KMS-11 (cell line): ENCODE results near the gene TOLLIP.

ENCODE experiments used
- H2AFZ ChIP-seq: fragments of 200-600 bp; sonication (generic); 2 replicates; pipeline ENCODE4 v1.6.1; 2016; ENCODE audit warnings: antibody characterized with exemption, mixed run types, low read depth
- H3K27ac ChIP-seq: fragments of 200-600 bp; sonication (generic); 2 replicates; pipeline ENCODE4 v1.6.1; 2016; ENCODE audit warnings: mild to moderate bottlenecking, mixed run types
- H3K27me3 ChIP-seq: fragments of 200-600 bp; sonication (generic); 2 replicates; pipeline ENCODE4 v1.6.1; 2017; ENCODE audit warnings: mild to moderate bottlenecking, low read depth, mixed run types, moderate library complexity; ENCODE audit not compliant: insufficient read depth
- H3K36me3 ChIP-seq: fragments of 200-600 bp; sonication (generic); 2 replicates; pipeline ENCODE4 v1.6.1; 2017; ENCODE audit warnings: mild to moderate bottlenecking, mixed run types; ENCODE audit not compliant: insufficient read depth
- H3K4me1 ChIP-seq: fragments of 200-600 bp; sonication (generic); 2 replicates; pipeline ENCODE4 v1.6.1; 2016; ENCODE audit warnings: mild to moderate bottlenecking, low read depth, mixed run types; ENCODE audit not compliant: poor library complexity, severe bottlenecking
- H3K4me2 ChIP-seq: fragments of 200-600 bp; sonication (generic); 2 replicates; pipeline ENCODE4 v1.7.0; 2016; ENCODE audit warnings: mild to moderate bottlenecking, mixed run types
- H3K4me3 ChIP-seq: fragments of 200-600 bp; sonication (generic); IDR thresholded peaks from 2 replicates; pipeline ENCODE4 v1.6.1; 2017; ENCODE audit warnings: low read depth, low read length, mixed read lengths; ENCODE audit not compliant: insufficient read depth
- H3K79me2 ChIP-seq: fragments of 200-600 bp; sonication (generic); 2 replicates; pipeline ENCODE4 v1.6.1; 2016; ENCODE audit warnings: low read depth, mixed run types; ENCODE audit not compliant: insufficient read depth
- H3K9ac ChIP-seq: fragments of 200-600 bp; sonication (generic); 2 replicates; pipeline ENCODE4 v1.6.1; 2016; ENCODE audit warnings: mild to moderate bottlenecking, mixed run types
- H4K20me1 ChIP-seq: fragments of 200-600 bp; sonication (generic); 2 replicates; pipeline ENCODE4 v1.6.1; 2016; ENCODE audit warnings: mild to moderate bottlenecking, mixed run types; ENCODE audit not compliant: insufficient read depth
- TF ChIP-seq, protein P1 (sequence below): fragments of 200-600 bp; sonication (generic); conservative IDR thresholded peaks from 2 replicates; pipeline ENCODE4 v1.6.1; 2017; ENCODE audit warnings: low read depth, mild to moderate bottlenecking, antibody characterized with exemption, low read length, moderate library complexity, mixed read lengths

Gene TOLLIP

DNA sequence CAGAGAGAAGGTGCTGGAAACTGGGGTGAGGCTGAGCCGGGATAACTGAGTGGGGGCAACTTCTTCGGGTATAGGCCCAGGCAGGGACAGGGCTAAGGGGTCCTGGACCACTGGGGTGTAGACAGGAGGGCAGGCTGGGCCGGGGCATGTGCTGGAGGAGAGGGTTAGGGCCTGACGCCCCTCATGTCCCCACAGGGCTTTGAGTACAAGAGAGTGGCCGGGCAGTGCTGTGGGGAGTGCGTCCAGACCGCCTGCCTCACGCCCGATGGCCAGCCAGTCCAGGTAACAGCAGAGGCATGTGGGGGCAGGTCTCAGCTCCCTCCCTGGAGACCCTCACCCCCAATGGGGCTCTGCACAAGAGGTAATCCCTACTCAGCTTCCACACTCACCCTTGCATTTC is 49.9 kb downstream of the TOLLIP start:
- Histone ChIP-seq H3K36me3 (no peaks in the 10 kb centered on the region), H3K27ac (no peak overlapping the region)

DNA sequence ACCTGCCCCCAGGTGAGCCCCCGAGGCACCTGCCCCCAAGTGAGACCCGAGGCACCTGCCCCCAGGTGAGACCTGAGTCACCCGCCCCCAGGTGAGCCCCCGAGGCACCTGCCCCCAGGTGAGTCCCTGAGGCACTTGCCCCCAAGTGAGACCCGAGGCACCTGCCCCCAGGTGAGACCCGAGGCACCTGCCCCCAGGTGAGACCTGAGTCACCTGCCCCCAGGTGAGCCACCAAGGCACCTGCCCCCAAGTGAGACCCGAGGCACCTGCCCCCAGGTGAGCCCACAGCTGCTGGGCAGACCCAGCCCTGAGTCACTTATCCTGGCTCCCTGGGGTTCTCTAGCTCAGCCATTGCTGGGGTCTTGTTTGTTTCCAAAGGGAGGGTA is 50.4 kb downstream of the TOLLIP start:
- H3K9ac ChIP-seq, result no peak overlapping the region
- H3K4me2 ChIP-seq, result no peak overlapping the region
- H2AFZ ChIP-seq, result no peak overlapping the region
- H3K36me3 ChIP-seq, result no peaks in the 10 kb centered on the region
- no peaks in the 10 kb centered on the region; the same call in 1 of the 2 replicates for H3K27me3 ChIP-seq
- no peak overlapping the region for H3K4me3 ChIP-seq
- H3K4me1 ChIP-seq, result no peaks in the 10 kb centered on the region
- H3K79me2 ChIP-seq, result no peaks in the 10 kb centered on the region
- no peaks in the 10 kb centered on the region for H4K20me1 ChIP-seq
- TF ChIP-seq, protein P1, sequence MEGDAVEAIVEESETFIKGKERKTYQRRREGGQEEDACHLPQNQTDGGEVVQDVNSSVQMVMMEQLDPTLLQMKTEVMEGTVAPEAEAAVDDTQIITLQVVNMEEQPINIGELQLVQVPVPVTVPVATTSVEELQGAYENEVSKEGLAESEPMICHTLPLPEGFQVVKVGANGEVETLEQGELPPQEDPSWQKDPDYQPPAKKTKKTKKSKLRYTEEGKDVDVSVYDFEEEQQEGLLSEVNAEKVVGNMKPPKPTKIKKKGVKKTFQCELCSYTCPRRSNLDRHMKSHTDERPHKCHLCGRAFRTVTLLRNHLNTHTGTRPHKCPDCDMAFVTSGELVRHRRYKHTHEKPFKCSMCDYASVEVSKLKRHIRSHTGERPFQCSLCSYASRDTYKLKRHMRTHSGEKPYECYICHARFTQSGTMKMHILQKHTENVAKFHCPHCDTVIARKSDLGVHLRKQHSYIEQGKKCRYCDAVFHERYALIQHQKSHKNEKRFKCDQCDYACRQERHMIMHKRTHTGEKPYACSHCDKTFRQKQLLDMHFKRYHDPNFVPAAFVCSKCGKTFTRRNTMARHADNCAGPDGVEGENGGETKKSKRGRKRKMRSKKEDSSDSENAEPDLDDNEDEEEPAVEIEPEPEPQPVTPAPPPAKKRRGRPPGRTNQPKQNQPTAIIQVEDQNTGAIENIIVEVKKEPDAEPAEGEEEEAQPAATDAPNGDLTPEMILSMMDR, result no peak
- no peak overlapping the region for H3K27ac ChIP-seq

More for the DNA sequence above, 49.9 kb downstream of the TOLLIP start:
- Histone ChIP-seq H4K20me1 (no peaks in the 10 kb centered on the region), H3K27me3 (no peaks in the 10 kb centered on the region; the same call in 1 of the 2 replicates), H2AFZ (no peak overlapping the region), H3K4me1 (no peaks in the 10 kb centered on the region), H3K79me2 (no peaks in the 10 kb centered on the region), H3K4me2 (no peak overlapping the region), H3K4me3 (no peak overlapping the region), H3K9ac (no peak overlapping the region)
- TF ChIP-seq, protein P1, result no peak

DNA sequence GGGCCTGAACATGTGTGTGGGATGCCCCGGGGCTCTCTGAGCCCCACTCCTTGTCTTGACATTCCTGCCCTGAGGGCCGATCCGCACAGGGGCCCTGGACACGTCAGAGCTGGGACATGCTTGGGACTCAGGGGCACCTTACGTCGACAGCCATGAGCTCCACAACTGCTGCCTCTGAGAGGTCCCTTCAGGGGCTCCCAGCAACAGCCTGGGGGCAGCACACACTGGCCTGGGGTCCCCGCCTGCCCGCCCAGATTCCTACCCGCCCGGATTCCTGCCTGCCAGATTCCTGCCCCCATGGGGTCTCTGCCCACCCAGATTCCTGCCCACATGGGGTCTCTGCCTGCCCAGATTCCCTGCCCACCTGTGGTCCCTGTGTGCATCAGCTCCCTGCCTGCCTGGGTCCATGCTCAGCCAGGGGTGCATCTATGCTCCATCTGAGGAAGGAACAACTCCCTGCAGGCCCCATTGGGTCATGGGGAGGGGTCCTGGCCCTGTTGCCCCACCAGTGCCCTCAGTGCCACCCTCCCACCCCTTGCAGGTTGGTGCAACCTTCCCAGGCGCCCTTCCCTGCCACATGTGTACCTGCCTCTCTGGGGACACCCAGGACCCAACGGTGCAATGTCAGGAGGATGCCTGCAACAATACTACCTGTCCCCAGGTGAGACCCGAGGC is 50.9 kb downstream of the TOLLIP start:
- Histone ChIP-seq H3K9ac (no peak overlapping the region), H3K4me3 (no peak overlapping the region), H3K27me3 (no peaks in the 10 kb centered on the region; the same call in 1 of the 2 replicates), H3K4me1 (no peaks in the 10 kb centered on the region), H3K79me2 (no peaks in the 10 kb centered on the region), H4K20me1 (no peaks in the 10 kb centered on the region), H2AFZ (no peak overlapping the region), H3K36me3 (no peaks in the 10 kb centered on the region), H3K4me2 (no peak overlapping the region), H3K27ac (no peak overlapping the region)
- TF ChIP-seq, protein P1, result no peak

DNA sequence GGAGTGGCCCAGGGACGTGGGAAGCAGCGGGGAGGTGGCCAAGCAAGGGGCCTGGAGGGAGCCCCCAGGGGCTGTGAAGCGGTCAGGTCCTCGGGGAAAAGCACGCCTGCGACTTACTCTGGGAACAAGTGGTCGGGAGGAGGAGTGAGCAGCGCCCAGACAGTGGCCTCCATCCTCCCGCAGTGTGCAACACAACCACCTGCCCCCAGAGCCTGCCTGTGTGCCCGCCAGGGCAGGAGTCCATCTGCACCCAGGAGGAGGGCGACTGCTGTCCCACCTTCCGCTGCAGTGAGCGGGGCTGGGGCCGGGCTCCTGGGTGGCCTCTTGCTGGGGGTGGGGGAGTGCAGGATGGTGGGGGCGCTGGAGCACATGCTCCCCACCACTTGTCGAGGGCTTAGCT is 51.5 kb downstream of the TOLLIP start:
- no peak overlapping the region for H3K4me3 ChIP-seq

More for the DNA sequence above, 51.5 kb downstream of the TOLLIP start:
- Histone ChIP-seq H3K79me2 (no peaks in the 10 kb centered on the region), H2AFZ (no peak overlapping the region), H4K20me1 (no peaks in the 10 kb centered on the region), H3K27me3 (no peaks in the 10 kb centered on the region; the same call in 1 of the 2 replicates), H3K36me3 (no peaks in the 10 kb centered on the region), H3K4me1 (no peaks in the 10 kb centered on the region), H3K4me2 (no peak overlapping the region), H3K27ac (no peak overlapping the region), H3K9ac (no peak overlapping the region)
- TF ChIP-seq, protein P1, result no peak
